PC-9 (cell line): Measurements from ENCODE around the gene ARHGAP28.

Source experiments
- CTCF ChIP-seq: fragments of 200-600 bp; sonication (generic); conservative IDR thresholded peaks from 2 replicates; pipeline ENCODE4 v1.6.1; 2017; ENCODE audit warnings: mixed run types, antibody characterized with exemption, mild to moderate bottlenecking, moderate library complexity
- EZH2 ChIP-seq: fragments of 200-600 bp; sonication (generic); IDR thresholded peaks from 2 replicates; pipeline ENCODE4 v1.8.0; 2017; ENCODE audit warnings: antibody characterized with exemption, low read depth

- no peak for TF ChIP-seq CTCF
- TF ChIP-seq EZH2 = no peak
Observed at GRCh38 chr18:6837904-6838303, 108.4 kb downstream of the ARHGAP28 start.
